Kidney epithelial cell (primary cell): ENCODE data around the gene PIK3R5. TPM values are rescaled to one million over a fixed set of nuclear protein-coding genes. Genes with fewer than 3 reads are reported as not detected.

Experiments
- DNase-seq: peaks from one replicate; pipeline ENCODE4 v3.0.0-alpha.2; 2010; ENCODE audit warnings: low read depth
- H3K27me3 ChIP-seq: 2 replicates; pipeline ENCODE4 v1.6.0; 2011; ENCODE audit warnings: low read length; ENCODE audit not compliant: control insufficient read depth, insufficient read depth
- H3K36me3 ChIP-seq: 2 replicates; pipeline ENCODE4 v1.5.1; 2011; ENCODE audit warnings: low read length; ENCODE audit not compliant: control insufficient read depth, insufficient read depth
- H3K4me3 ChIP-seq: 2 replicates; pipeline ENCODE4 v1.5.1; 2011; ENCODE audit warnings: low read depth, mild to moderate bottlenecking, control low read depth, low read length
- total RNA-seq: library from RNA; depleted of rRNA; stranded (reverse); fragments of >200 nt; gene quantifications from 2 replicates; pipeline ENCODE4 v1.2.3, GENCODE V29; 2015
- TF ChIP-seq, protein P1 (sequence below): IDR thresholded peaks from 2 replicates; pipeline ENCODE4 v1.5.1; 2011; ENCODE audit warnings: mild to moderate bottlenecking, moderate library complexity, low read length, control low read depth, inconsistent platforms; ENCODE audit not compliant: insufficient read depth, poor library complexity, severe bottlenecking

PIK3R5 gene
- total RNA-seq, 1 donor from 2014 or later = 1.7 TPM

- Histone ChIP-seq H3K4me3 (no peak overlapping the region), H3K27me3 (peaks cover 31% of the 10 kb centered on the region), H3K36me3 (no peaks in the 10 kb centered on the region)
- no peak for DNase-seq
- TF ChIP-seq, protein P1, sequence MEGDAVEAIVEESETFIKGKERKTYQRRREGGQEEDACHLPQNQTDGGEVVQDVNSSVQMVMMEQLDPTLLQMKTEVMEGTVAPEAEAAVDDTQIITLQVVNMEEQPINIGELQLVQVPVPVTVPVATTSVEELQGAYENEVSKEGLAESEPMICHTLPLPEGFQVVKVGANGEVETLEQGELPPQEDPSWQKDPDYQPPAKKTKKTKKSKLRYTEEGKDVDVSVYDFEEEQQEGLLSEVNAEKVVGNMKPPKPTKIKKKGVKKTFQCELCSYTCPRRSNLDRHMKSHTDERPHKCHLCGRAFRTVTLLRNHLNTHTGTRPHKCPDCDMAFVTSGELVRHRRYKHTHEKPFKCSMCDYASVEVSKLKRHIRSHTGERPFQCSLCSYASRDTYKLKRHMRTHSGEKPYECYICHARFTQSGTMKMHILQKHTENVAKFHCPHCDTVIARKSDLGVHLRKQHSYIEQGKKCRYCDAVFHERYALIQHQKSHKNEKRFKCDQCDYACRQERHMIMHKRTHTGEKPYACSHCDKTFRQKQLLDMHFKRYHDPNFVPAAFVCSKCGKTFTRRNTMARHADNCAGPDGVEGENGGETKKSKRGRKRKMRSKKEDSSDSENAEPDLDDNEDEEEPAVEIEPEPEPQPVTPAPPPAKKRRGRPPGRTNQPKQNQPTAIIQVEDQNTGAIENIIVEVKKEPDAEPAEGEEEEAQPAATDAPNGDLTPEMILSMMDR = no peak
These were observed 1.8 kb downstream of the PIK3R5 start for GRCh38 chr17:8963647-8964258.

GRCh38 chr17:8963014-8963413 is 2.5 kb downstream of the PIK3R5 start:
- TF ChIP-seq, protein P1 = no peak
- H3K36me3 ChIP-seq = no peaks in the 10 kb centered on the region
- DNase-seq = no peak
- no peak overlapping the region for H3K4me3 ChIP-seq
- H3K27me3 ChIP-seq = peaks cover 31% of the 10 kb centered on the region

DNA sequence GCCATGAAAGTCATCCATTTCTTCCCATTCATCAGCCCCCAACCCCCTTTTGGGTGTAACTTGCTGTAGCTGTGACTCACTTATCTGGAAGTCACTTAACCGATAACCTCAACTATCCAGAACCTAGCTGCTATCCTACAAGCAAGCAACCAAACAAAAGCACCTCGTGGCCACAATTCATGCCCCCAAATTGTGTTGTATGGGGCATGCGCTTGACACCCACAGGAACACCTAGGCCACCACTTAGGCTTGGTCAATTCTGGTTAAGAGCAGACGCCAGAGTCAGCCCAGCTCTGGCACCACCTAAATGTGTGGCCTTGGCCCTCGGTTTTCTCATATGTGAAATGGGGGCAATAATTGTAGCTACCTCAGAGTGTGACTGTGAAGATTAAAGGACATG is 3.7 kb downstream of the PIK3R5 start:
- H3K27me3 ChIP-seq = peaks cover 28% of the 10 kb centered on the region
- H3K36me3 ChIP-seq = no peaks in the 10 kb centered on the region
- no peak for DNase-seq
- TF ChIP-seq, protein P1 = no peak
- H3K4me3 ChIP-seq = no peak overlapping the region

DNA sequence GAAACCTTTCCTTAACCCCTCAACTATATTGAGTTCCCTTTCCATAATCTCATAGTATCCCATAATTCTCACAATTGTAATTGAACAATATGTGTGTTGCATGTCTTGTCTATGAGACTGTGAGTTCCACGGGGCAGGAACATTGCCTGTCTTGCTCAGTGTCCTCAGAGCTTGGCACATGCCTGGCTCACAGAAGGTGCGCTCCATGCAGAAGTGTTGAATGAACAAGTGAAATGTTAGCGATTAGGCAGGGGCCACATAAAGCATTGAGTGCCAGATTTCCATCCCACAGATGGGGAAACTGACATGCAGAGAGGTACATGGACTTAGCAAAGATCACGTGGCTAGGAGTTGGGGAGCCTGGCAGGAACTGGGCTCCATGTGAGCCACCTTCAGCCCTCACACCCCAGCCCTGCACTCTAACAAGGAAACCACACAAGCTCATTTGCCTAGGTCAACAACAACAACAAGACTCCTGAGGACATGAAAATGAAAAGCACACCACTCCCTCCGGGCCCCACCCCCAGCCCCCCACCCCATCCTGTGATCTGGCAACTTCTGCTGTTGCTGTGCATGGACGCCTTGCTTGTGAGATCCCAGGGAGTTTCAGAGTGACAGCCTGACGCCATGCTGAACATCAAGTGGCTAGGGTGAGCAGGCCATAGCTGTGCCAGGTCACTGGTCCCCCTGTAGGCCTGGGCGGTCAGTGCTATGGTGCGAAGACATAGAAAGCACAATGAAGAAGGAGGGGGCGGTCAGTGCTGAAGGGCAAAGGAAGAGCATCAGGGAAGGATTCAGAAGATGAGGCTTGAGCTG is 5.0 kb downstream of the PIK3R5 start:
- no peak for DNase-seq
- TF ChIP-seq, protein P1 = no peak
- H3K36me3 ChIP-seq = no peaks in the 10 kb centered on the region
- H3K4me3 ChIP-seq = no peak overlapping the region
- H3K27me3 ChIP-seq = peaks cover 18% of the 10 kb centered on the region

DNA sequence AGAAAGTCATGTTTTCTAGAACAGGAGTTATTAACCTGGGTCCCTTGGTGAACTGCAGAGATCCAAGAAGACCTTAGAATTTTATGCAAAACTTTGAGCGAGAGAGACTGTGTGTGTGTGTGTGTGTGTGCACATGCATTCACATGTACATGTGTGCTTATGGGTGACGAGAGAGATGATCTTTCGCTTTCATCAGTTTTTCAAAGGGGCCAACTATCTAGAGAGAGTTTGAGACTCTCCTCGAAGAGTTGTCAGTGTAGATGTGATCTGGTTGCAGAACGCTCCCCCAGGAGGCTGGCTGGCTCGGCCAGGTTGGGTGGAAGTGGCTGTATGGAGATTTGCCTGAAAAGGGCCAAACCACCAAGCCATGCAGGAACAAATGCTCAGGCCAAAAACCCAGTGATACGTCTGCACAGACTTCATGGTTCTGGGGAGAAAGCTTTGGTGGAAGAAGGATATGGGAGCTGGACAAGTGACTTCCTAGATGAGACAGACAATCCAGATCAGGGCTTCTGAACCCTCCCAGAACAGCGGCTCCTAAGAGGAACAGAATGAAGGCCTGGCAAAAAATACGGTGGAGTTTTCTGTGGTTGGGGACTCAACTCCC is 6.1 kb downstream of the PIK3R5 start:
- TF ChIP-seq, protein P1 = no peak
- Histone ChIP-seq H3K4me3 (no peak overlapping the region), H3K36me3 (no peaks in the 10 kb centered on the region), H3K27me3 (peaks cover 8% of the 10 kb centered on the region)
- DNase-seq = no peak
